GM19467 (cell line): ENCODE measurements around the gene TMEM40.
"Not testable (repeated sequence)": the region's sequence is repeated elsewhere in the genome, so short reads cannot be mapped to it uniquely, and the experiment has no call there.

Experiments
- ATAC-seq: cut with Tn5 transposase; IDR thresholded peaks from one replicate; pipeline ENCODE4 v1.9.1; 2021; ENCODE audit warnings: mild to moderate bottlenecking, moderate library complexity; ENCODE audit not compliant: unreplicated experiment

Gene TMEM40

GRCh38 chr3:12777171-12777570 lies 18.1 kb upstream of the TMEM40 start:
- no peak for ATAC-seq

GRCh38 chr3:12775970-12776369 lies 16.9 kb upstream of the TMEM40 start:
- not testable (repeated sequence) for ATAC-seq

- no peak for ATAC-seq
These were observed 16.2 kb upstream of the TMEM40 start for GRCh38 chr3:12775226-12775625.

- no peak for ATAC-seq
These were observed 15.6 kb upstream of the TMEM40 start for GRCh38 chr3:12774619-12775018.

DNA sequence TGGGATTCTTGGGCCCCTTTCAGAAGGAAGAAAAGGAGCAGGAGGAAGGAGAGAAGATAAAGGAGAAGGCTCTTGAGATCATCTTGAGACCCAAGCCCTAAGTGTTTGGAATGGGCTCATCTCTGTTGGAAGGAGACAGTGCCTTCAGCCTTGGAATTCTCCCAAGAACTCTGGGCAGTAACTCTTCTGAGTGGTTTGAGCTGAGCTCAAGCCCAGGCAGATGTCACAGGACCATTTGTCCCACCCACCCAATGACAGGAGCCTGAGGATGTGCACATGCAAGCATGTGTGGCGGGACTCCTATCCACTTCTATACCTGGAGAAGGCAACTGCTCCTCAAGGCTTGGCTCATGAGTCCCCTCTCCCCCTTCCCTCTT lies 14.6 kb upstream of the TMEM40 start:
- no peak for ATAC-seq

DNA sequence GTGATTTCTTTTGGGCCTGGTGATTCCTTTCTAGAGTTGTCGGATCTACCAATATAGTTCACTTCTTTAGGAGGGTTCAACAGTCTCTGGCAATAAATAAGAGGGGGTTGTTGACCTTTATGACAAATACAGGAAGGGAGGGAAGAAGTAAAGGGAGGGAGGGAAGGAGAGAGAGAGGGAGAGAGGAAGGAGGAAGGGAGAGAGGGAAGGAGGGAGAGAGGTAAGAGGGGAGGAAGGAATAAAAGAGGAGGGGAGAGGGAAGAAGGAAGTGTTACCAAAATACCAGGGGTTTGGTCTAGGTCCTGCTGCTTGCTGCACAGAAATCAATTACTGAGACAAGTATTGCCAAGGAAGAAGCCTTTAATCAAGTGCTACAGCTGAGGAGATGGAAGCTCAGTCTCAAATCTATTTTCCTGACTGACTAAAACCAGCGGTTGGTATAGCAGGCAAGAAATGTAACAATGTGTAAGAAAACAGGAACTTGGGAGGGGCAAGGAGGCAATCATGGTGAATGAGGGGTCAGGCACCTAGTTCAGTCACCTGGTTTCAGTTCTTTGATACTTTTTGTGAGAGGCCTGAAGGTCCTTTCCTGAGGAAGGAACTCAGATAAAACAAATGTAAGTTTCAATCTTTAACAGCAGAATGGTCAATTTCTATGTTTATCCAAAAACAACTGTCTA lies 14.1 kb upstream of the TMEM40 start:
- ATAC-seq, result no peak

- ATAC-seq, result no peak
These were observed 13.4 kb upstream of the TMEM40 start for GRCh38 chr3:12772462-12772861.

DNA sequence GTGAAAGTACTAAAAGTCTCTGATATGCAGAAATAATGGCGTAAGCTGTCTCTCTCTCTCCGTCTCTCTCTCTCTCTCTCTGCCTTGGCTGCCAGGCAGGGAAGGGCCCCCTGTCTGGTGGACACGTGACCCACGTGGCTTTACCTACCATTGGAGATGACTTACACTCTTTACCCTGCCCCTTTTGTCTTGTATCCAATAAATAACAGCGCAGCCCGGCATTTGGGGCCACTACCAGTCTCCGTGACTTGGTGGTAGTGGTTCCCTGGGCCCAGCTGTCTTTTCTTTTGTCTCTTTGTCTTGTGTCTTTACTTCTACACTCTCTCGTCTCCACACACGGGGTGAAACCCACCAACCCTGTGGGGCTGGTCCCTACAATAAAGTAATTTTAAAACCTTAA lies 12.2 kb upstream of the TMEM40 start:
- ATAC-seq, result no peak

- no peak for ATAC-seq
These were observed 10.7 kb upstream of the TMEM40 start for GRCh38 chr3:12769761-12770160.

- ATAC-seq, result no peak
These were observed 9.8 kb upstream of the TMEM40 start for GRCh38 chr3:12768579-12769527.

DNA sequence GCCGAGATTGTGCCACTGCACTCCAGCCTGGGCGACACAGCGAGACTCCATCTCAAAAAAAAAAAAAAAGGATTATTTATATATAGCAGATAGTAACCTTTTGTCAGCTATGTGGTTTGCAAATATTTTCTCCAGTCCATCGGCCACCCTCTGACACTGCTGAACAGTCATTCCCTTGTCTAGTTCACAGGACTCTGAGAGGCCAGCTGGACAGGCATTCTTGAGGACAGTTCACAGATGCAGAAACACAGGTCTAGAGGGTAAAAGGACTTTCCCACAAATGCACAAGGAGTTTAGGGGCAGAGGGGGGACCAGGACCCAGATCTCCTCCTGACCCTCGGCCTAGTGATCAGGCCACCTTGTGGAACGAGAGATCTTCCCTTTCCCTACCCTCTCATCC lies 7.5 kb upstream of the TMEM40 start:
- ATAC-seq, result no peak

- no peak for ATAC-seq
These were observed 5.2 kb upstream of the TMEM40 start for GRCh38 chr3:12764171-12764776.

GRCh38 chr3:12759693-12760565 lies 870 bp upstream of the TMEM40 start:
- no peak for ATAC-seq

DNA sequence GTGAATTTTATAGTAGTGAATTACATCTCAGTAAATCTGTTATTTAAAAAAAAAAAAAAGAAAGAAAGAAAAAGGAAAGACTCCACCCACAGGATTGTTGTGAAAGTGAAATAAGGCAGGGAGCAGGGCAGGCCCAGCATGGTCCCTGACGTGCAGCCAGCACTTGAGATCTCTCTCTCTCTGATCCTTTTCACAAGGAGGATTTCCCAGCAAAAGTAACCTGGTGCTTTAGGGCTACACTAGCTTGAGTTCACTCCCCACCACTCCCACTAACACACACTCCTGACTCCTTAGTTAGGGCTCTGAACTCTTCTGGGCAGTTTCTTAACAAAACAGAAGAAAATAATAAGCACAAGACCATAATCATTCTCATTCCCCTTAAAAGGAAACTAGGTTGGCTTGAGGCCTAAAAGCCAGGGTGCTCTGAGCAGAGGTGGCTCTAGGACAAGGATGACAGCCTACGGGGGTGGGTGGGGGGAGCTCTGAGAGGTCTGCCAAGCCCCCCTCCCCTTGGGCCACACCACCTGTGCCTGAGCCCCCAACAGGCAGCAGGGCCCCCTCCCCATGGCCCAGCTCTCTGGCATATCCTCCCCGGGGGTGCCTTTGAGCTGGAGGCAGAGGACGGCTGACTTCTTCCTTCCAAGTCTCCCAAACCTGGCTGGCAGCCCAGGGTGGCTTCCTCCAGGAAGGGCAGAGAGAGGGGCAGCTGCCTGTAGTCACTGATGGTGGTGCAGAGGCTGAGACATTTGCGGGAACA lies 856 bp downstream of the TMEM40 start:
- no peak for ATAC-seq

DNA sequence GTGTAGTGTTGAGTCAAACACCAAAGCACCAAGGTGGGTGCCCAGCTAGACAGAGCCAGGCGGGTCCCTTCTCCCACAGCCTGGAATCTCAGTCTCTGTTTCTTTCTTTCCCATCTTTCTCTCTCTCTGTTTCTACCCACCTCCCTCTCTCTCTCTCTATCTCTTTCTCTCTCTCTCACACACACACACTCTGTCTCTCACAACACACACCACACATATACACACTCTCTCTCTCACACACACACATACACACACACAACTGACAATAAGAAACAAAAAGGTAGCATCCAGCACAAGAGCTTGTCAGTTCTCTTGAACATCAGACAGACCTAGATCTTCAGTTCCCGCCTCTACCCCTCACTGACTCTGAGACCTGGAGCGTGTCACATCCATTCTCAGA lies 2.4 kb downstream of the TMEM40 start:
- ATAC-seq, result no peak

DNA sequence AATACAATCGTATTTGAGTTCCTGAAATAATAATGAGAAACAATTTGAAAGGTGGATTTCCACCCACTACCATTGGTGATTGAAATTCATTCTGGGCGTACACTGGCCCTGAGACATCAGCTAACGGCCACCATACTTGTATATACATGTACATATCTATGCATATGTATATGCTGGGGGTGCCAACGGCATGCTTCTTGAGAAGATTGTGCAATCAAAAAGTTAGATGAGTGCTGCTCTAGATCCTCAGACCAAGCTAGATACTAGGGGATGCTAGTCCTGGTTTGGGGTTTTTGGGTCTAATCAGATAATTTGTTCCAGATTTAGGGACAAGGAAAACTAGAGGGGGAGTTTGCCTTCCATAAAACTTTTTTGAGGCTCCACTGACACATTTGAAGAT lies 2.9 kb downstream of the TMEM40 start:
- ATAC-seq, result no peak

GRCh38 chr3:12755754-12756153 lies 3.3 kb downstream of the TMEM40 start:
- no peak for ATAC-seq

DNA sequence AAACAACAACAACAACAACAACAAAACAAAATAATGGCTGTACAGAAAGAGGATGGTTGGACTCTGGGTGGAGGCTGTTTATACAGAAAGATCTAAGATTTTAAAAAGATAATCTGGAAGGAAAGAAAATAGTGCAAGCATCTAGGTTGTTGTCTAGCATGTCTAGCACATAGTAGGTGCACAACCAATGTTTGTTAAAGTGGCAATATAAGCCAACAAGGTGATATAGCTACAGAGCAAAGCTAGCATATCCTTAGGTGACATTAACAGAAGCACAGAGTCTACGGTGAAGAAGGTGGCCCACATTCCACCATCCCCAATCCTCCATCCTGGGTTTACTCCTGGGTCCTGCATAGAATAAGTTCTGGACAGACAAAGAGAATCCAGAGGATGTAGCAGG lies 4.7 kb downstream of the TMEM40 start:
- ATAC-seq, result no peak

DNA sequence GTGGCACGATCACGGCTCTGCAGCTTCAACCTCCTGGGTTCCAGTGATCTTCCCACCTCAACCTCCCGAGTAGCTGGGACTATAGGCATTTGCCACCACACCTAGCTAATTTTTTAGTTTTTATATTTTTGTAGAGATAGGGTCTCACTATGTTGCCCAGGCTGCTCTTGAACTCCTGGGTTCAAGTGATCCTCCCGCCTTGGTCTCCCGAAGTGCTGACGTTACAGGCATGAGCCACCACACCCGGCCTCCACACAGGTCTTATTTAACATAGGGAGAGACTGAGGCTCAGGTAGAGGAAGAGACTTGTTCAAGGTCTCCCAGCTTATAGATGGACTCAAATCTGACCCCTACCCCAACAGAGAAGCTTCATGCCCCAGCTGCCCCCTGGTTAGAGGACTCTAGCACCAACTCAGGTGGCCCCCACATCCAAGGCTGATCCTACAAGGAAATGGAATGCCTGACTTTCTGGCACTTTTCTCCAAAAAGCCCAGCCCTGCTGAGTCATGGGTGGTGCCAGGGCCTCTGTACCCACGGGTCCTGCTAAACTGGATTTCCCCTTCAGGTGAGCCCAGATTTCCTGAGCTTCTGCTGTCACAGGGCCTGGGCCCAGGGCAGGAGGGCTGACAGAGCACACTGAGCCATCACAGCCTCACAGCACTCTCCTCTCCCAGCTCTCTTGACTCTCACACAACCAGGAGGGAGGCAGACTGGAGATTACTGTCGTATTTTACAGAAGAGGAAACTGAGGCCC lies 5.6 kb downstream of the TMEM40 start:
- no peak for ATAC-seq
